ENCODE data around the gene SGTB. TPM values are rescaled to one million over a fixed set of nuclear protein-coding genes. Genes with fewer than 3 reads are reported as not detected.

The SGTB gene
- total and polyA plus RNA-seq, 2 experiments from 2014 or later, result 8.0 to 12.5 TPM

GRCh38 chr5:65750938-65751337, 29.0 kb upstream of the SGTB start:
- H3K9me3 Mint-ChIP-seq, result no peaks in the 10 kb centered on the region
- peaks cover 5% of the 10 kb centered on the region; the same call in 1 of the 2 replicates for H3K4me1 ChIP-seq (ENCODE audit: insufficient read depth)
- no peak for ATAC-seq
- no peaks in the 10 kb centered on the region for H3K27me3 ChIP-seq (ENCODE audit: insufficient read depth)
- peaks cover 17% of the 10 kb centered on the region for H3K36me3 Mint-ChIP-seq (ENCODE audit: low read depth)
- H3K4me3 Mint-ChIP-seq, result no peak overlapping the region
- H3K4me3 ChIP-seq, result no peak overlapping the region
- H3K79me2 ChIP-seq (replicated peaks; ENCODE audit: insufficient read depth), result peaks cover 100% of the 10 kb centered on the region
- H3F3A ChIP-seq (replicated peaks; ENCODE audit: low read depth), result no peaks in the 10 kb centered on the region
- peaks cover 2% of the 10 kb centered on the region for H3K27me3 Mint-ChIP-seq (ENCODE audit: insufficient read depth, low read depth, poor library complexity)
- H3K27ac ChIP-seq (ENCODE audit: low read depth), result no peak overlapping the region; the same call in 1 of the 2 replicates
- peaks cover 67% of the 10 kb centered on the region for H4K20me1 ChIP-seq (replicated peaks; ENCODE audit: insufficient read depth)
- peak overlapping the region; percentile 28; the same call in 1 of the 2 replicates for H3K27ac Mint-ChIP-seq
- H3K9me2 ChIP-seq (ENCODE audit: insufficient read depth), result no peaks in the 10 kb centered on the region
- no peak overlapping the region for H2AFZ ChIP-seq
- H3K4me1 Mint-ChIP-seq, result peaks cover 13% of the 10 kb centered on the region; the same call in 2 of the 3 replicates
- no peaks in the 10 kb centered on the region for H3K36me3 ChIP-seq (ENCODE audit: insufficient read depth)
- no peak overlapping the region for H3K4me2 ChIP-seq
- TF ChIP-seq CTCF (conservative IDR thresholded peaks at IDR 0.05; ENCODE audit: low read depth in 2 of 2) (no peak), STAT1 (IDR thresholded peaks at IDR 0.05; ENCODE audit: unreplicated experiment) (no peak)
- DNase-seq (ENCODE audit: low spot score), result no peak

- Mint-ChIP-seq H3K36me3 (ENCODE audit: low read depth) (peaks cover 23% of the 10 kb centered on the region), H3K4me3 (no peak overlapping the region), H3K27ac (no peak overlapping the region), H3K27me3 (ENCODE audit: insufficient read depth, low read depth, poor library complexity) (peaks cover 2% of the 10 kb centered on the region), H3K9me3 (no peaks in the 10 kb centered on the region), H3K4me1 (peaks cover 13% of the 10 kb centered on the region; the same call in 2 of the 3 replicates)
- Histone ChIP-seq H3K27ac (ENCODE audit: low read depth) (peak overlapping the region; percentile 43; the same call in 1 of the 2 replicates), H3K4me3 (no peak overlapping the region), H3K9me2 (ENCODE audit: insufficient read depth) (no peaks in the 10 kb centered on the region), H2AFZ (no peak overlapping the region), H3K4me1 (ENCODE audit: insufficient read depth) (peaks cover 5% of the 10 kb centered on the region; the same call in 1 of the 2 replicates), H3K27me3 (ENCODE audit: insufficient read depth) (no peaks in the 10 kb centered on the region), H4K20me1 (replicated peaks; ENCODE audit: insufficient read depth) (peaks cover 59% of the 10 kb centered on the region), H3K4me2 (no peak overlapping the region), H3K36me3 (ENCODE audit: insufficient read depth) (no peaks in the 10 kb centered on the region), H3F3A (replicated peaks; ENCODE audit: low read depth) (no peaks in the 10 kb centered on the region), H3K79me2 (replicated peaks; ENCODE audit: insufficient read depth) (peaks cover 100% of the 10 kb centered on the region)
- DNase-seq (ENCODE audit: low spot score), result peak; percentile 24
- ATAC-seq, result peak; percentile 48; the same call in 2 of the 3 replicates
- TF ChIP-seq ZNF462 (CRISPR knock-in tag; IDR thresholded peaks at IDR 0.05) (no peak), JUNB (IDR thresholded peaks at IDR 0.05; ENCODE audit: unreplicated experiment) (no peak), ZNF114 (CRISPR knock-in tag; IDR thresholded peaks at IDR 0.05) (no peak), EZH2phosphoT487 (IDR thresholded peaks at IDR 0.05; ENCODE audit: unreplicated experiment) (no peak), NANOG (IDR thresholded peaks at IDR 0.05; ENCODE audit: borderline replicate concordance) (no peak), ZNF331 (CRISPR knock-in tag; IDR thresholded peaks at IDR 0.05; ENCODE audit: low read depth) (no peak), POLR2AphosphoS5 (IDR thresholded peaks at IDR 0.05; ENCODE audit: low read depth) (no peak), CREB1 (CRISPR knock-in tag; IDR thresholded peaks at IDR 0.05; ENCODE audit: low read depth) (no peak), REST (IDR thresholded peaks at IDR 0.05; ENCODE audit: unreplicated experiment) (no peak)
Observed at GRCh38 chr5:65749956-65750355, 28.0 kb upstream of the SGTB start.

Measured in GM23338 (cell line).